Measurements from ENCODE around the gene HS6ST3.
"Not testable (repeated sequence)": the region's sequence is repeated elsewhere in the genome, so short reads cannot be mapped to it uniquely, and the experiment has no call there.

HS6ST3 gene

GRCh38 chr13:96500953-96501352 is 411.0 kb downstream of the HS6ST3 start:
- H3K36me3 ChIP-seq (ENCODE audit: control insufficient read depth, insufficient read depth, low read length) = no peaks in the 10 kb centered on the region
- 79 to 88% methylated on average over 1 of the region's 1 CpG for WGBS, 2 experiments

DNA sequence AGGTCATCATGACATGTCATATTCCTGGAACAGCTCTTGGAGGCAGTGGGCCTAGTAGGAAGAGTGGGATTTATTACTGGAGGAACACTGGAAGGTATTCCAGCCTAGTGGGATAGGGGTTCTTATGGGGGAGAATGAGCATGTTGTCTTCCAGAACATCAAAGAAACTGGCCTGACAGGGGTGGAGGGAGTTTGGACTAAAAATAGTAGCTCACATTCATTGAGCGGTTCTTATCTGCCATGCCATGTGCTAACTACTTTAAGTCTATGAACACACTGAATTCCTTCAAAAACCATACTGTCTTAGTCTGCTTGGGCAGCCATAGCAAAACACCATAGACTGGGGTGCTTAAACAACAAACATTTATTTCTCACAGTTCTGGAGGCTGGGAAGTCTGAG is 413.6 kb downstream of the HS6ST3 start:
- Histone ChIP-seq H3K4me1 (ENCODE audit: control insufficient read depth, insufficient read depth, low read length) (no peaks in the 10 kb centered on the region), H3K27ac (ENCODE audit: insufficient read depth, low read depth, low read length, poor library complexity, severe bottlenecking) (no peak overlapping the region), H3K9me3 (ENCODE audit: control insufficient read depth, low read length) (no peaks in the 10 kb centered on the region), H3K36me3 (ENCODE audit: control insufficient read depth, insufficient read depth, low read length) (no peaks in the 10 kb centered on the region), H3K4me3 (ENCODE audit: insufficient read depth, low read depth, low read length) (no peak overlapping the region), H3K27me3 (ENCODE audit: control insufficient read depth, insufficient read depth, low read length, poor library complexity, severe bottlenecking) (no peaks in the 10 kb centered on the region)
- 80 to 95% methylated on average over 1 of the region's 1 CpG for WGBS, 2 experiments

More at GRCh38 chr13:96500953-96501352, 411.0 kb downstream of the HS6ST3 start:
- Histone ChIP-seq H3K4me3 (ENCODE audit: insufficient read depth, low read depth, low read length) (no peak overlapping the region), H3K27me3 (ENCODE audit: control insufficient read depth, insufficient read depth, low read length, poor library complexity, severe bottlenecking) (no peaks in the 10 kb centered on the region), H3K27ac (ENCODE audit: insufficient read depth, low read depth, low read length, poor library complexity, severe bottlenecking) (no peak overlapping the region), H3K9me3 (ENCODE audit: control insufficient read depth, low read length) (no peaks in the 10 kb centered on the region), H3K4me1 (ENCODE audit: control insufficient read depth, insufficient read depth, low read length) (no peaks in the 10 kb centered on the region)

DNA sequence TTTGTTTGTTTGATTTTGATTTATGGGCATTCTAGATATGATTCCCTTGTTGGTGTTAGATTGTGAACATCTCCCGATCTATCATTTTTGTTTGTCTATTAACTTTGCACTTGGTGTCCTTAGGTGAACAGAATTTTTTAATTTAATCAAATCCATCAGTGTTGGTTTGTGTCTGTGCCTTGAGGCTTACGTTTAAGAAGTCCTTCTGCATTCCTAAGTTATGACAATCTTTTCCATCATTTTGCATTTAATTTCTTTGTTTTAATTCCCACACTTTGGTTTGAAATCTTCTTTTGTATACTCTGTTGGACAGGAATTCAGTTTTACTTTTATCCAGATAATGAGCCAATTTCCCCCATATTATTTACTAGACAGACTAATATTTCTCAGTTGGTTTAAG is 421.7 kb downstream of the HS6ST3 start:
- Histone ChIP-seq H3K4me3 (ENCODE audit: insufficient read depth, low read depth, low read length) (no peak overlapping the region), H3K36me3 (ENCODE audit: control insufficient read depth, insufficient read depth, low read length) (no peaks in the 10 kb centered on the region), H3K9me3 (ENCODE audit: control insufficient read depth, low read length) (no peaks in the 10 kb centered on the region), H3K27me3 (ENCODE audit: control insufficient read depth, insufficient read depth, low read length, poor library complexity, severe bottlenecking) (no peaks in the 10 kb centered on the region), H3K27ac (ENCODE audit: insufficient read depth, low read depth, low read length, poor library complexity, severe bottlenecking) (no peak overlapping the region), H3K4me1 (ENCODE audit: control insufficient read depth, insufficient read depth, low read length) (no peaks in the 10 kb centered on the region)
- WGBS, 2 experiments = 95% methylated on average over 2 of the region's 2 CpGs

DNA sequence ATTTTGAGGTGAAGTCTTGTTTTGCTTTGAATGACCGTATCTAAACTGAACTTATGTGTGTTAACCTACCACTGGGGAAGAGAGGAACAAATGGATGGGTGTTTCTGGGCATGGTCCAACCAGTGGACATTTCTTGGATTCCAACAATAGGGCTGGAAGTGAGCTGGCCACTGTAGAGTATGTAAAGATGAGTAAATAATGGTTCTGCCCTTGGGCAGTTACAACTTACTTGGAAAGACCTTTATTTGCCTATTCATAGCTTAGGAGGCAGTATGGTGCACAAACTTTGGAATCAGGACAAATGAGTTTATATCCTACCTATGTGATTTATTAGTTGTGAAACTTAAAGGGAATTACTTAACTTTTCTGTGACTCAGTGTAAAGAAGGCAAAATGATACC is 429.5 kb downstream of the HS6ST3 start:
- Histone ChIP-seq H3K27me3 (ENCODE audit: control insufficient read depth, insufficient read depth, low read length, poor library complexity, severe bottlenecking) (no peaks in the 10 kb centered on the region), H3K9me3 (ENCODE audit: control insufficient read depth, low read length) (no peaks in the 10 kb centered on the region), H3K4me1 (ENCODE audit: control insufficient read depth, insufficient read depth, low read length) (no peaks in the 10 kb centered on the region), H3K36me3 (ENCODE audit: control insufficient read depth, insufficient read depth, low read length) (no peaks in the 10 kb centered on the region), H3K27ac (ENCODE audit: insufficient read depth, low read depth, low read length, poor library complexity, severe bottlenecking) (no peak overlapping the region), H3K4me3 (ENCODE audit: insufficient read depth, low read depth, low read length) (no peak overlapping the region)
- 94 to 100% methylated on average over 1 of the region's 1 CpG for WGBS, 2 experiments

DNA sequence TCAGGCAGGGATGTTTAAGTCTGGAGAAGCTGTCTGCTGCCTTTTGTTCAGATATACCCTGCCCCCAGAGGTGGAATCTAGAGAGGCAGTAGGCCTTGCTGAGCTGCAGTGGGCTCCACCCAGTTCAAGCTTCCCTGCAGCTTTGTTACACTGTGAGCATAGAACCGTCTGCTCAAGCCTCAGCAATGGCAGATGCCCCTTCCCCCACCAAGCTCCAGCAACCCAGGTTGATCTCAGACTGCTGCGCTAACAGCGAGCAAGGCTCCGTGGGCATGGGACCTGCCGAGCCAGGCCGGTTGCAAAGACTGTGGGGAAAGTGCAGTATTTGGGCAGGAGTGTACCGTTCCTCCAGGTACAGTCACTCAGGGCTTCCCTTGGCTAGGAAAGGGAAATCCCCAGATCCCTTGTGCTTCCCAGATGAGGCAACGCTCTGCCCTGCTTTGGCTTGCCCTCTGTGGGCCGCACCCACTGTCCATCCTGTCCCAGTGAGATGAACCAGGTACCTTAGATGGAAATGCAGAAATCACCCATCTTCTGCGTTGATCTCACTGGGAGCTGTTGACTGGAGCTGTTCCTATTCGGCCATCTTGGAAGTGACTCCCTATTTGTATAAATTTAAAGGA is 434.6 kb downstream of the HS6ST3 start:
- not testable (repeated sequence) for H3K9me3 ChIP-seq (ENCODE audit: control insufficient read depth, low read length); H3K4me1 ChIP-seq (ENCODE audit: control insufficient read depth, insufficient read depth, low read length); H3K36me3 ChIP-seq (ENCODE audit: control insufficient read depth, insufficient read depth, low read length); H3K27me3 ChIP-seq (ENCODE audit: control insufficient read depth, insufficient read depth, low read length, poor library complexity, severe bottlenecking); H3K4me3 ChIP-seq (ENCODE audit: insufficient read depth, low read depth, low read length); H3K27ac ChIP-seq (ENCODE audit: insufficient read depth, low read depth, low read length, poor library complexity, severe bottlenecking)
- 86 to 87% methylated on average over 11 of the region's 11 CpGs for WGBS, 2 experiments

DNA sequence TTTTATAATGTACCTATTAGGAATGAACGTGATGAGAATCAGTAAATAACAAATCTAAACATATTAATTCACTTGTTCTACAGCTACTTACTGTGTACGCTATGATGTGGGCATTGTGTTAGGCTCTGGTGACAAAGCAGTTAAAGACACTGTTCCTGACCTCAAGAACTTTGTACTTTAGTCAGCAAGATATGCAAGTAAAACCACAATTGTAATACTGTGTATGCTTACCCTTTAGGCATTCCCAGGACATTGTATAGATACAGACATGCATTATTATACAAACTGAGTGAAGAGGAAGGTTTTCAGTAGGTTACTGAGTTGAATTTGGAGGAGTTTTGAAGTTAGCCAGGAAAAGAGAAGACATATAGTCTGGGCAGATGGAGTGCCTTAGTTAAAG is 435.8 kb downstream of the HS6ST3 start:
- H3K4me1 ChIP-seq (ENCODE audit: control insufficient read depth, insufficient read depth, low read length) = no peaks in the 10 kb centered on the region
- no peak overlapping the region for H3K27ac ChIP-seq (ENCODE audit: insufficient read depth, low read depth, low read length, poor library complexity, severe bottlenecking)
- H3K4me3 ChIP-seq (ENCODE audit: insufficient read depth, low read depth, low read length) = no peak overlapping the region
- H3K27me3 ChIP-seq (ENCODE audit: control insufficient read depth, insufficient read depth, low read length, poor library complexity, severe bottlenecking) = no peaks in the 10 kb centered on the region
- no peaks in the 10 kb centered on the region for H3K36me3 ChIP-seq (ENCODE audit: control insufficient read depth, insufficient read depth, low read length)
- no peaks in the 10 kb centered on the region for H3K9me3 ChIP-seq (ENCODE audit: control insufficient read depth, low read length)
- 100% methylated on average over 1 of the region's 2 CpGs; no CpG with 5 or more reads in 1 of the 2 experiments for WGBS, 2 experiments

- Histone ChIP-seq H3K36me3 (ENCODE audit: control insufficient read depth, insufficient read depth, low read length) (no peaks in the 10 kb centered on the region), H3K27ac (ENCODE audit: insufficient read depth, low read depth, low read length, poor library complexity, severe bottlenecking) (no peak overlapping the region), H3K4me3 (ENCODE audit: insufficient read depth, low read depth, low read length) (no peak overlapping the region), H3K27me3 (ENCODE audit: control insufficient read depth, insufficient read depth, low read length, poor library complexity, severe bottlenecking) (no peaks in the 10 kb centered on the region), H3K9me3 (ENCODE audit: control insufficient read depth, low read length) (no peaks in the 10 kb centered on the region), H3K4me1 (ENCODE audit: control insufficient read depth, insufficient read depth, low read length) (no peaks in the 10 kb centered on the region)
- WGBS, 2 experiments = 88 to 94% methylated on average over 3 of the region's 3 CpGs
Measured at GRCh38 chr13:96527497-96527896, 437.6 kb downstream of the HS6ST3 start.

DNA sequence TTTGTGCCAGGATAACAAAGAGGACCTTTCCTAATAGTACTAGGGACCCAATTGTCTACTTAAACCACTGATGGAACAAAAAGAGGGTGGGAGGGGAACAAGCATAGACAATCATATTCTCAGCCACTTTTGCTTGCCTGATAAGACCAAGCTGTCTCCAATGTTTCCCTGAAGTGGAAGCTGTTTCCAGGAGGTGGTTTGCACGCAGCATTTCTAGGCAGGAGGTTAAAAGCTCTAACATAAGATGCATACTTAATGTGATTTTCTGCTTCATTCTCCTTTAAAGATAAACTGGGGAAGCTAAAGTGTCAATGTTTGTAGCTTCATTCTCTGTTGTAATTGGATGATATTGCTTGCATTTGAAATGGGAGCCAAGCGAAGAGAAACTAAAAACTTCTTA is 442.9 kb downstream of the HS6ST3 start:
- no peak overlapping the region for H3K27ac ChIP-seq (ENCODE audit: insufficient read depth, low read depth, low read length, poor library complexity, severe bottlenecking)
- no peaks in the 10 kb centered on the region for H3K27me3 ChIP-seq (ENCODE audit: control insufficient read depth, insufficient read depth, low read length, poor library complexity, severe bottlenecking)
- WGBS, 2 experiments = 89 to 94% methylated on average over 2 of the region's 2 CpGs
- no peaks in the 10 kb centered on the region for H3K36me3 ChIP-seq (ENCODE audit: control insufficient read depth, insufficient read depth, low read length)
- H3K4me1 ChIP-seq (ENCODE audit: control insufficient read depth, insufficient read depth, low read length) = no peaks in the 10 kb centered on the region
- H3K9me3 ChIP-seq (ENCODE audit: control insufficient read depth, low read length) = no peaks in the 10 kb centered on the region
- H3K4me3 ChIP-seq (ENCODE audit: insufficient read depth, low read depth, low read length) = no peak overlapping the region

- Histone ChIP-seq H3K36me3 (ENCODE audit: control insufficient read depth, insufficient read depth, low read length) (no peaks in the 10 kb centered on the region), H3K4me3 (ENCODE audit: insufficient read depth, low read depth, low read length) (no peak overlapping the region), H3K27me3 (ENCODE audit: control insufficient read depth, insufficient read depth, low read length, poor library complexity, severe bottlenecking) (no peaks in the 10 kb centered on the region), H3K9me3 (ENCODE audit: control insufficient read depth, low read length) (no peaks in the 10 kb centered on the region), H3K27ac (ENCODE audit: insufficient read depth, low read depth, low read length, poor library complexity, severe bottlenecking) (no peak overlapping the region), H3K4me1 (ENCODE audit: control insufficient read depth, insufficient read depth, low read length) (no peaks in the 10 kb centered on the region)
- 84 to 87% methylated on average over 7 of the region's 7 CpGs for WGBS, 2 experiments
Measured at GRCh38 chr13:96533408-96533807, 443.5 kb downstream of the HS6ST3 start.

DNA sequence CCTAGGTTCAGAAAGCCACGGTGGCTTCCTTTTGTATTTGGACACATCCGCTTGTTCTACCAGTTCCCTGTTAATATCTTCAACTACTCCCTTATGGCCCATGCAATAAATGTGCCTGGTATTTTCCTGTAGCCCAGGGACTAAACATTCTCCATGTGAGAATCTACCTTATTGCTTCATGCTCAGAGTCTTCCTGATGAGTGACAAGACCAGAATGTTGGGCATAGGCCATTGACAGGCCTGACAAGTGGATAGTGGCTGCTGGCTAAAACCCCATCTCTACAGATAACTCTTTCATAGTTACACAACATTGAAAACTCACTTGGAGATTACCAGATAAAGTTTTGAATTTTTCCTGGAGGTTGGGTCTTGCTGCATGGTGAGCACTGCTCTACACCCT is 449.9 kb downstream of the HS6ST3 start:
- Histone ChIP-seq H3K27me3 (ENCODE audit: control insufficient read depth, insufficient read depth, low read length, poor library complexity, severe bottlenecking) (no peaks in the 10 kb centered on the region), H3K36me3 (ENCODE audit: control insufficient read depth, insufficient read depth, low read length) (no peaks in the 10 kb centered on the region), H3K9me3 (ENCODE audit: control insufficient read depth, low read length) (no peaks in the 10 kb centered on the region), H3K4me1 (ENCODE audit: control insufficient read depth, insufficient read depth, low read length) (no peaks in the 10 kb centered on the region), H3K27ac (ENCODE audit: insufficient read depth, low read depth, low read length, poor library complexity, severe bottlenecking) (no peak overlapping the region), H3K4me3 (ENCODE audit: insufficient read depth, low read depth, low read length) (no peak overlapping the region)
- WGBS, 2 experiments = 90 to 95% methylated on average over 2 of the region's 2 CpGs

GRCh38 chr13:96540670-96541069 is 450.8 kb downstream of the HS6ST3 start:
- Histone ChIP-seq H3K27me3 (ENCODE audit: control insufficient read depth, insufficient read depth, low read length, poor library complexity, severe bottlenecking) (no peaks in the 10 kb centered on the region), H3K4me1 (ENCODE audit: control insufficient read depth, insufficient read depth, low read length) (no peaks in the 10 kb centered on the region), H3K4me3 (ENCODE audit: insufficient read depth, low read depth, low read length) (no peak overlapping the region), H3K36me3 (ENCODE audit: control insufficient read depth, insufficient read depth, low read length) (no peaks in the 10 kb centered on the region), H3K27ac (ENCODE audit: insufficient read depth, low read depth, low read length, poor library complexity, severe bottlenecking) (no peak overlapping the region), H3K9me3 (ENCODE audit: control insufficient read depth, low read length) (no peaks in the 10 kb centered on the region)
- WGBS, 2 experiments = 94 to 100% methylated on average over 3 of the region's 3 CpGs

Measured in ectodermal cell (in vitro differentiated cells).